Heart left ventricle (tissue), 13 donors: Measurements from ENCODE around the gene SCUBE3.

ENCODE experiments used
- CTCF ChIP-seq, 12 donors: fragments of 200-600 bp; sonication (generic) in 4 of 12; IDR thresholded peaks; one replicate each; pipeline versions ENCODE4 v1.5.0 to v1.8.0; 2018 to 2022; ENCODE audit warnings: antibody characterized with exemption in 12 of 12, mild to moderate bottlenecking in 5 of 12
- POLR2A ChIP-seq, 2 donors: fragments of 450-650 bp; IDR thresholded peaks; one replicate each; pipeline ENCODE4 v1.6.1; 2017; ENCODE audit warnings: antibody characterized with exemption in 2 of 2, mild to moderate bottlenecking in 2 of 2, moderate library complexity in 2 of 2
- donor health status: ischemic (EF 13 %, LVEDD 7.1; RV severe dilation, severe dysfunction).
- donor health status: DM: no; HTN: yes; CAD: no.
- donor health status: DM: no; HTN: no; CAD: no.
- donor health status: ischemic (EF 25% LVEDD 6.9; RV normal size, moderate dysfunction).
- donor health status: ischemic (EF 25% LVEDD 5.7; RV mildly dilated, moderate dysfunction).
- donor health status: ischemic (EF 35%, LVEDD 5.7; RV mildly dilated, moderate dysfunction).
- donor health status: nonischemic (EF 11% LVEDD 7.7; RV severe dilation, severe dysfunction).
- donor health status: DM: yes; HTN: yes; CAD: no.
- donor health status: PGD.
- donor health status: ischemic (EF 29% LVEDD 5.4; RV normal size, mild dysfunction).
- donor health status: nonischemic (EF 23%, LVEDD 6.1; RV moderate dilation, normal function).

DNA sequence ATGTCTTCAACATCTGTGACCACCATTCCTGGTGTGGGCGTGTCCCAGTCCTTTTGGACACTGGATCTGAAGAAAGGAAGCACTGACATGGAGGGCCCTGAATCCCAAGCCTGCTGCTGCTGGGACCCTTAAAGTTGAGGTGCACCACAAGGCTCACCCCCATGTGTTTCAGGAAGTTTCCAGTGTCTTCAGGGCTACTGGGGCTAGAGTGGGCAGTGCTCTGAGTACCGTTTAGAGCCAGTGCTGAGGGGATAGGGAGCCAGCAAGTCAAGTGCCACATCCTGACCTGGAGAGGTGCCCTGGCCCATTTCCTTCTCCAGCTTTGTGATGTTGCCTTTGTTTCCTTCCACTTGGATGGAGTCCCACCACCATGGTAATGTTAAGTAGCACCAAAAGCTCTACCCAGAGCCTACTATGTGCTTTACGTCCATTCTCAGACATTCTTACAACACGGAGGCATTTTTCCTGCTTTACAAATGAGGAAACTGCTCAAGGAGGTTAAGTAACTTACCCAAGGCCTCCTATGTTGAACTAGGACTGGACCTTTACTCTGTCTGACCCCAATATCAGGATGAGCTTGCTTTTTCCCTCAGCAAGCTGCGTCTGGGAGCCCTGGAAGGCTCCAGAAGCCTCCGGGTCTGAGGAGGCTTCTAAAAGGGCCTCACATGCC is 83.3 kb downstream of the SCUBE3 start:
- TF ChIP-seq CTCF (IDR thresholded peaks at IDR 0.05) (no peak), POLR2A (IDR thresholded peaks at IDR 0.05) (no peak)
